Vagina (tissue), 2 donors: ENCODE measurements around the gene ZNF397. TPM values are rescaled to one million over a fixed set of nuclear protein-coding genes. Genes with fewer than 3 reads are reported as not detected.

Experiments
- DNase-seq, 2 donors: peaks; one replicate each; pipeline ENCODE4 v3.0.0-alpha.2; 2017; ENCODE audit errors: extremely low spot score in 2 of 2
- H3K27ac ChIP-seq: fragments of 200-600 bp; sonication (generic); one replicate; pipeline ENCODE4 v1.5.1; 2019
- H3K27me3 ChIP-seq: fragments of 200-600 bp; sonication (generic); one replicate; pipeline ENCODE4 v1.5.1; 2019
- H3K36me3 ChIP-seq, 2 donors: fragments of 200-600 bp; sonication (generic); one replicate each; pipeline ENCODE4 v1.5.1; 2017 to 2019
- H3K4me1 ChIP-seq: fragments of 200-600 bp; sonication (generic); one replicate; pipeline ENCODE4 v1.5.1; 2019
- H3K4me3 ChIP-seq, 2 donors: fragments of 200-600 bp; sonication (generic); 1 replicate in 1 of 2; 2 replicates in 1 of 2; pipeline ENCODE4 v1.5.1; 2016 to 2019
- H3K9me3 ChIP-seq: fragments of 200-600 bp; sonication (generic); one replicate; pipeline ENCODE4 v1.5.1; 2019
- CTCF ChIP-seq, 3 experiments: fragments of 450-650 bp in 2 of 3; fragments of 200-600 bp in 1 of 3; sonication (generic) in 1 of 3; IDR thresholded peaks; one replicate each; pipeline ENCODE4 v1.5.1; 2017 to 2019; ENCODE audit warnings: antibody characterized with exemption in 3 of 3, mild to moderate bottlenecking in 2 of 3, moderate library complexity in 2 of 3
- POLR2A ChIP-seq, 2 donors: fragments of 450-650 bp; IDR thresholded peaks; one replicate each; pipeline ENCODE4 v1.6.1; 2017; ENCODE audit warnings: antibody characterized with exemption in 2 of 2, mild to moderate bottlenecking in 2 of 2, moderate library complexity in 2 of 2
- POLR2AphosphoS5 ChIP-seq, 2 donors: sonication (generic); formaldehyde crosslinking; IDR thresholded peaks; one replicate each; pipeline ENCODE4 v1.9.0; 2017; ENCODE audit warnings: antibody characterized with exemption in 2 of 2, mild to moderate bottlenecking in 2 of 2, low read depth in 1 of 2; ENCODE audit not compliant: insufficient read depth in 1 of 2
- intact Hi-C: fragments of 100-400 bp; cut with DNase I; formaldehyde crosslinking; loops from one replicate; pipeline ENCODE4 v1.15.1; 2023
- total RNA-seq: library from RNA; depleted of rRNA; stranded (reverse); fragments of >200 nt; gene quantifications from one replicate; pipeline ENCODE4 v1.2.3, GENCODE V29; 2016

The ZNF397 gene
- total RNA-seq, 1 donor from 2014 or later = 31.9 TPM

GRCh38 chr18:35246831-35247230 lies 6.0 kb downstream of the ZNF397 start:
- TF ChIP-seq CTCF (IDR thresholded peaks at IDR 0.05) (no peak), POLR2A (IDR thresholded peaks at IDR 0.05) (no peak), POLR2AphosphoS5 (IDR thresholded peaks at IDR 0.05; ENCODE audit: insufficient read depth in 1 of 2, low read depth in 1 of 2) (no peak)
- intact Hi-C loops = no loop called here
- H3K4me1 ChIP-seq = peaks cover 9% of the 10 kb centered on the region
- DNase-seq = no peak
- H3K27me3 ChIP-seq = no peaks in the 10 kb centered on the region
- peaks cover 0 to 51% of the 10 kb centered on the region in 2 donors for H3K36me3 ChIP-seq
- no peak overlapping the region for H3K27ac ChIP-seq
- no peaks in the 10 kb centered on the region for H3K9me3 ChIP-seq
- H3K4me3 ChIP-seq = no peak overlapping the region

DNA sequence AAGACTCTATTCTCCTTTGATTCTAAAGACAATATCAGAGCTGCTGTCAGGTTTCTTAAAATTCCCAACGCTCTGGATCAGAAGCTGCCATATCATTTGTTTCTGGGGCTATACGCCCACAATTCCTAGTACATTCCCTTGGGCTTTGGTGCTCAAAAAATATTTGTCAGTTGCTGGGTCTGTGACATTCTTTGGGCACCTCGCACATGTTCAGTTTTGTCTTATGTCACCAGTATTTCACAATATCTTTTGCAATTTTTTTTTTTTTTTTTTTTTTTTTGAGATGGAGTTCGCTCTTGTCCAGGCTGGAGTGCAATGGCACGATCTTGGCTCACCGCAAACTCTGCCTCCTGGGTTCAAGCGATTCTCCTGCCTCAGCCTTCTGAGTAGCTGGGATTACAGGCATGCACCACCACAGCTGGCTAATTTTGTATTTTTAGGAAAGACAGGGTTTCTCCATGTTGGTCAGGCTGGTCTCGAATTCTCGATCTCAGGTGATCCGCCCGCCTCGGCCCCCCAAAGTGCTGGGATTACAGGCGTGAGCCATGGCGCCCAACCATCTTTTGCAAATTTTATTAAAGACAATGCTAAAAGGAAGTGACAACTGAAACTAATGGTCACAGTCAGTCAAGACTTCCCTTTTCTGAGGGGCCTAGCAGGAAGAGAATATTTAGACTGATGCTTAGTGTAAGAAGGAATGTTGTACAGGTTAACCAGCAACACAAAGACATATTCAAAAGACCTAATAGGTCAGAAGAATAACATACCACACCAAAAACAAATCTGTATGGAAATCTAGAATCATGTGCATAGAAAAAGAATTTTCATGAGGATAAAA lies 6.8 kb downstream of the ZNF397 start:
- no peak for TF ChIP-seq POLR2AphosphoS5 (IDR thresholded peaks at IDR 0.05; ENCODE audit: insufficient read depth in 1 of 2, low read depth in 1 of 2)
- TF ChIP-seq POLR2A (IDR thresholded peaks at IDR 0.05) = no peak
- no peak for TF ChIP-seq CTCF (IDR thresholded peaks at IDR 0.05)
- Histone ChIP-seq H3K36me3 (peaks cover 0 to 48% of the 10 kb centered on the region in 2 donors), H3K27me3 (no peaks in the 10 kb centered on the region), H3K27ac (no peak overlapping the region), H3K9me3 (no peaks in the 10 kb centered on the region), H3K4me1 (peaks cover 1% of the 10 kb centered on the region), H3K4me3 (no peak overlapping the region)
- DNase-seq = no peak
- intact Hi-C loops = no loop called here

DNA sequence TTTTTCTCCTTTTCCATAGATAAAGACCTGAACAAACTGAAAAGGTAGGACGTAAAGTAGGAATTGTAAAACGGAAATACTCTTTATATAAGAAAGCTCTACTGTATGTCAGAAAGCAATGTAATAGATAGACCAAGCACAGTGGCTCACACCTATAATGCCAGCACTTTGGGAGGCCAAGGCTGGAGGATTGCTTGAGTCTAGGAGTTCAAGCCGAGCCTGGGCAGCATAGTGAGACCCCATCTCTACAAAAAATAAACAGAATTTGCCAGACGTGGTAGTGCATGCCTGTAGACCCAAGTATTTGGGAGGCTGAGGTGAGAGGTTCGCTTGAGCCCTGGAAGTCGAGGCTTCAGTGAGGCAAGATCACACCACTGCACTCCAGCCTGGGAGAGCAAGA lies 7.6 kb downstream of the ZNF397 start:
- H3K36me3 ChIP-seq = peaks cover 0 to 48% of the 10 kb centered on the region in 2 donors
- TF ChIP-seq CTCF (IDR thresholded peaks at IDR 0.05) (no peak), POLR2A (IDR thresholded peaks at IDR 0.05) (no peak), POLR2AphosphoS5 (IDR thresholded peaks at IDR 0.05; ENCODE audit: insufficient read depth in 1 of 2, low read depth in 1 of 2) (no peak)
- intact Hi-C loops = no loop called here
- no peak overlapping the region for H3K4me3 ChIP-seq
- H3K27ac ChIP-seq = no peak overlapping the region
- H3K27me3 ChIP-seq = no peaks in the 10 kb centered on the region
- H3K4me1 ChIP-seq = no peaks in the 10 kb centered on the region
- DNase-seq = no peak
- no peaks in the 10 kb centered on the region for H3K9me3 ChIP-seq

DNA sequence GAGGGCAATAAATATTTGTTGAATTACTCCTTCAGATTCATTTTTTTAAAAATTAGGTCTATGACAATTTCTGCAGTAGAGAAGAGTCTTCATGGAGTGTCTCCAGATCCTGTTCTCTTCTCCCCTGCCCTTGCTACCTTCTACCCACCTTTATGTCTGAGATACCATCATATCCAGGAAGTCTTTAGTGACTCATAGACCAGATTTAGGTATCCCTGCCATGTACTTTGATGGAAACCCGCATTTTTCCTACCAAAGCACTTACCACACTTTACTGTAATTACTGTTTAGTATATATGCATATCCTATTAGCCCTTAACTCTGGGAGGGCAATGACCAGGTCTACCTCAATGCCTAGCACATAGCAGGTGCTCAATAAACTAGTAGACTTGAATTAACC lies 11.6 kb downstream of the ZNF397 start:
- Histone ChIP-seq H3K4me1 (no peaks in the 10 kb centered on the region), H3K4me3 (no peak overlapping the region), H3K27ac (no peak overlapping the region), H3K36me3 (peaks cover 0 to 24% of the 10 kb centered on the region in 2 donors), H3K9me3 (no peaks in the 10 kb centered on the region), H3K27me3 (no peaks in the 10 kb centered on the region)
- TF ChIP-seq POLR2A (IDR thresholded peaks at IDR 0.05) = no peak
- no peak for TF ChIP-seq POLR2AphosphoS5 (IDR thresholded peaks at IDR 0.05; ENCODE audit: insufficient read depth in 1 of 2, low read depth in 1 of 2)
- TF ChIP-seq CTCF (IDR thresholded peaks at IDR 0.05) = no peak
- DNase-seq = no peak
- intact Hi-C loops = no loop called here

DNA sequence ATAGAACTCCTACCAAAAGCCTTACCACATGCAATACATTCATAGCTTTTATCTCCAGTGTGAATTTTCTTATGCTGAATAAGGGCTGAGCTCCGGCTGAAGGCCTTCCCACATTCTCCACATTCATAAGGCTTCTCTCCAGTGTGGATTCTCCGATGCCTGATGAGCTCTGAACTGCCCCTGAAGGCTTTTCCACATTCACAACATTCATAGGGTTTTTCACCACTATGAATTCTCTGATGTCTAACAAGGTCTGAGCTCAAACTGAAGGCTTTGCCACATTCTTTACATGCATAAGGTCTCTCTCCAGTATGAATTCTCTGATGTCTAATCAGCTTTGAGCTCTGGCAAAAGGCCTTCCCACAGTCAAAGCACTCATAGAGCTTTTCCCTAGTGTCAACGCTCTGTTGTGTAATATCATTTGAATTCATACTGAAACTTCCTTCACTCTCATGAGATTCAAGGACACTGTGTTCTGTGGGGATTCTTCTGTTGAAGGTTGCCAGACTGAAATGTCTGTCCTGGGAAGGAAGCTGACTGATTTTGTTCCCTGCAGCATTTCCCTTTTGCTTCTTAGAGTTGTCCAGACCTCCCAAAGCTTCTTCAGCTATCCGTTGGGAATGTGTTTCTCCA lies 12.9 kb downstream of the ZNF397 start:
- H3K27me3 ChIP-seq = no peaks in the 10 kb centered on the region
- no peaks in the 10 kb centered on the region for H3K9me3 ChIP-seq
- peaks cover 0 to 25% of the 10 kb centered on the region in 2 donors for H3K36me3 ChIP-seq
- H3K4me3 ChIP-seq = no peak overlapping the region
- intact Hi-C loops = no loop called here
- no peaks in the 10 kb centered on the region for H3K4me1 ChIP-seq
- no peak for DNase-seq
- no peak overlapping the region for H3K27ac ChIP-seq
- TF ChIP-seq POLR2AphosphoS5 (IDR thresholded peaks at IDR 0.05; ENCODE audit: insufficient read depth in 1 of 2, low read depth in 1 of 2) (no peak), CTCF (IDR thresholded peaks at IDR 0.05) (no peak), POLR2A (IDR thresholded peaks at IDR 0.05) (no peak)
